Naive thymus-derived CD4-positive, alpha-beta T cell (primary cell): ENCODE measurements around the gene KCNT1. TPM values are rescaled to one million over a fixed set of nuclear protein-coding genes. Genes with fewer than 3 reads are reported as not detected.

ENCODE experiments used
- ATAC-seq: fragments of 150-1000 bp; cut with Tn5 transposase; 2 replicates; pipeline ENCODE4 v1.10.0; 2021; ENCODE audit warnings: mild to moderate bottlenecking, moderate library complexity
- CTCF ChIA-PET: fragments of 350-600 bp; sonication (Branson Sonifier 250); formaldehyde crosslinking; loops from one replicate; lab custom pipeline; 2021; ENCODE audit warnings: antibody characterized with exemption; lab: Charles Lee
- POLR2A ChIA-PET: fragments of 350-600 bp; sonication (Branson Sonifier 250); formaldehyde crosslinking; loops from one replicate; lab custom pipeline; 2021; ENCODE audit warnings: antibody characterized with exemption, inconsistent platforms; lab: Charles Lee
- DNase-seq, 9 donors: peaks; one replicate each; pipeline versions ENCODE4 v3.0.0 to v3.0.0-alpha.2; 2020 to 2022; ENCODE audit warnings: mixed read lengths in 1 of 9
- H3K27ac ChIP-seq: one replicate; pipeline ENCODE4 v1.7.0; 2013; ENCODE audit warnings: mild to moderate bottlenecking, low read depth, low read length, moderate library complexity
- H3K27me3 ChIP-seq, 2 donors: one replicate each; pipeline ENCODE4 v1.7.0; 2013; ENCODE audit warnings: low read length in 2 of 2, mild to moderate bottlenecking in 2 of 2, moderate library complexity in 2 of 2; ENCODE audit not compliant: control insufficient read depth in 2 of 2, insufficient read depth in 2 of 2
- H3K36me3 ChIP-seq, 3 experiments: 1 replicate in 2 of 3; 2 replicates in 1 of 3; pipeline ENCODE4 v1.7.0; 2013; ENCODE audit warnings: low read length in 3 of 3, mild to moderate bottlenecking in 3 of 3, moderate library complexity in 1 of 3; ENCODE audit not compliant: insufficient read depth in 3 of 3, control insufficient read depth in 2 of 3
- H3K4me1 ChIP-seq, 2 donors: one replicate each; pipeline ENCODE4 v1.7.0; 2013; ENCODE audit warnings: low read length in 2 of 2, mild to moderate bottlenecking in 2 of 2, moderate library complexity in 1 of 2; ENCODE audit not compliant: control insufficient read depth in 2 of 2, insufficient read depth in 2 of 2
- H3K4me3 ChIP-seq: 2 replicates; pipeline ENCODE4 v1.7.0; 2013; ENCODE audit warnings: mild to moderate bottlenecking, low read length
- H3K9me3 ChIP-seq, 3 experiments: 1 replicate in 2 of 3; 2 replicates in 1 of 3; pipeline ENCODE4 v1.7.0; 2013; ENCODE audit warnings: low read length in 3 of 3; ENCODE audit not compliant: control insufficient read depth in 2 of 3
- H3K27ac Mint-ChIP-seq, 9 donors: one replicate each; pipeline ENCODE4 v1.8.0; 2020 to 2022; ENCODE audit warnings: mixed read lengths in 9 of 9, mild to moderate bottlenecking in 8 of 9, moderate library complexity in 5 of 9, inconsistent platforms in 2 of 9
- H3K27me3 Mint-ChIP-seq, 5 donors: one replicate each; pipeline ENCODE4 v1.8.0; 2021 to 2022; ENCODE audit warnings: mixed read lengths in 5 of 5, mild to moderate bottlenecking in 1 of 5
- H3K36me3 Mint-ChIP-seq, 5 donors: one replicate each; pipeline ENCODE4 v1.8.0; 2020 to 2022; ENCODE audit warnings: mixed read lengths in 5 of 5, mild to moderate bottlenecking in 3 of 5, inconsistent platforms in 1 of 5
- H3K4me1 Mint-ChIP-seq, 7 donors: one replicate each; pipeline ENCODE4 v1.8.0; 2020 to 2022; ENCODE audit warnings: mixed read lengths in 7 of 7, mild to moderate bottlenecking in 3 of 7, inconsistent platforms in 1 of 7
- H3K4me3 Mint-ChIP-seq, 10 donors: one replicate each; pipeline ENCODE4 v1.8.0; 2020 to 2022; ENCODE audit warnings: mild to moderate bottlenecking in 10 of 10, mixed read lengths in 10 of 10, moderate library complexity in 6 of 10, inconsistent platforms in 2 of 10
- H3K9me3 Mint-ChIP-seq, 11 donors: one replicate each; pipeline ENCODE4 v1.8.0; 2020 to 2022; ENCODE audit warnings: mixed read lengths in 11 of 11, mild to moderate bottlenecking in 4 of 11, inconsistent platforms in 1 of 11, moderate library complexity in 1 of 11
- intact Hi-C, 2 donors: fragments of 100-400 bp; cut with micrococcal nuclease; formaldehyde crosslinking; loops; one replicate each; pipeline ENCODE4 v1.15.1; 2023
- polyA plus RNA-seq, 2 donors: library from polyadenylated mRNA; unstranded; fragments of 300-500 nt; fragmentation: Illumina TruSeq; gene quantifications; one replicate each; pipeline ENCODE4 v1.2.3, GENCODE V29; 2021
- total RNA-seq, 6 experiments: library from RNA in 5 of 6; stranded (reverse) in 5 of 6; gene quantifications; 1 replicate in 5 of 6; 2 replicates in 1 of 6; pipeline ENCODE4 v1.2.3 and lab custom pipeline; 2021 to 2026

KCNT1 gene
- total and polyA plus RNA-seq, 7 experiments from 2014 or later: 0.29 TPM; not detected in 6

GRCh38 chr9:135785013-135785575 is 83.1 kb downstream of the KCNT1 start:
- ATAC-seq: no peak
- H3K27me3 ChIP-seq: no peaks in the 10 kb centered on the region
- H3K4me1 ChIP-seq: no peaks in the 10 kb centered on the region
- intact Hi-C loops: no loop called here
- H3K27ac ChIP-seq: no peak overlapping the region
- no peak overlapping the region for H3K4me3 ChIP-seq
- ChIA-PET CTCF (no interaction called here), POLR2A (no interaction called here)
- peak overlapping the region in 1 of 9 donors; percentile 41 for H3K27ac Mint-ChIP-seq
- H3K9me3 ChIP-seq: no peaks in the 10 kb centered on the region
- no peak overlapping the region for H3K4me3 Mint-ChIP-seq
- no peaks in the 10 kb centered on the region for H3K9me3 Mint-ChIP-seq
- no peaks in the 10 kb centered on the region for H3K27me3 Mint-ChIP-seq
- peaks cover 0 to 3% (median 0%) of the 10 kb centered on the region in 7 donors for H3K4me1 Mint-ChIP-seq
- H3K36me3 Mint-ChIP-seq: no peaks in the 10 kb centered on the region
- H3K36me3 ChIP-seq: no peaks in the 10 kb centered on the region
- DNase-seq: no peak

DNA sequence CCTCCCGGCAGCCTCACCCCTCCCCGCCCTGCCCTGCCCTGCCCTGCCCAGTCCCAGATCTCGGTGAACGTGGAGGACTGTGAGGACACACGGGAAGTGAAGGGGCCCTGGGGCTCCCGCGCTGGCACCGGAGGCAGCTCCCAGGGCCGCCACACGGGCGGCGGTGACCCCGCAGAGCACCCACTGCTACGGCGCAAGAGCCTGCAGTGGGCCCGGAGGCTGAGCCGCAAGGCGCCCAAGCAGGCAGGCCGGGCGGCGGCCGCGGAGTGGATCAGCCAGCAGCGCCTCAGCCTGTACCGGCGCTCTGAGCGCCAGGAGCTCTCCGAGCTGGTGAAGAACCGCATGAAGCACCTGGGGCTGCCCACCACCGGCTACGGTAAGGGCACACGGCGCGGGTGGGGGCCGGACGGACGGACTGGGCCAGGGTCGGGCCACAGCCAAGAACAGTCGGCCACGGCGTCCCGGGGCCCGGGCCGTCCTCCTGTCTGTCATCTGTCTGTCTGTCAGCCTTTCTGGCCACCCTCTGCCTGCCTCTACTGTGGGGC is 84.2 kb downstream of the KCNT1 start:
- Histone ChIP-seq H3K4me3 (no peak overlapping the region), H3K36me3 (no peaks in the 10 kb centered on the region), H3K27ac (no peak overlapping the region), H3K9me3 (no peaks in the 10 kb centered on the region), H3K4me1 (no peaks in the 10 kb centered on the region), H3K27me3 (no peaks in the 10 kb centered on the region)
- CTCF ChIA-PET: no interaction called here
- Mint-ChIP-seq H3K9me3 (no peaks in the 10 kb centered on the region), H3K27me3 (no peaks in the 10 kb centered on the region), H3K4me1 (peaks cover 0 to 3% (median 0%) of the 10 kb centered on the region in 7 donors), H3K36me3 (no peaks in the 10 kb centered on the region), H3K4me3 (no peak overlapping the region), H3K27ac (no peak overlapping the region)
- POLR2A ChIA-PET: no interaction called here
- peak; percentile 8 for ATAC-seq
- intact Hi-C loops: no loop called here
- no peak for DNase-seq

GRCh38 chr9:135787317-135787716 is 85.3 kb downstream of the KCNT1 start:
- no peak for ATAC-seq
- Histone ChIP-seq H3K27ac (no peak overlapping the region), H3K4me1 (no peaks in the 10 kb centered on the region), H3K27me3 (no peaks in the 10 kb centered on the region), H3K36me3 (no peaks in the 10 kb centered on the region), H3K9me3 (no peaks in the 10 kb centered on the region), H3K4me3 (no peak overlapping the region)
- ChIA-PET POLR2A (no interaction called here), CTCF (no interaction called here)
- Mint-ChIP-seq H3K27ac (no peak overlapping the region), H3K27me3 (no peaks in the 10 kb centered on the region), H3K36me3 (no peaks in the 10 kb centered on the region), H3K4me1 (peaks cover 0 to 3% (median 0%) of the 10 kb centered on the region in 7 donors), H3K9me3 (no peaks in the 10 kb centered on the region), H3K4me3 (no peak overlapping the region)
- intact Hi-C loops: no loop called here
- no peak for DNase-seq

GRCh38 chr9:135787776-135788575 is 86.0 kb downstream of the KCNT1 start:
- no peaks in the 10 kb centered on the region for H3K4me1 ChIP-seq
- H3K27ac ChIP-seq: no peak overlapping the region
- H3K4me1 Mint-ChIP-seq: no peaks in the 10 kb centered on the region
- DNase-seq (no peak), ATAC-seq (no peak)
- H3K27me3 ChIP-seq: no peaks in the 10 kb centered on the region
- CTCF ChIA-PET: no interaction called here
- intact Hi-C loops: no loop called here
- no peaks in the 10 kb centered on the region for H3K9me3 Mint-ChIP-seq
- no peak overlapping the region for H3K27ac Mint-ChIP-seq
- no peak overlapping the region for H3K4me3 ChIP-seq
- H3K4me3 Mint-ChIP-seq: no peak overlapping the region
- no peaks in the 10 kb centered on the region for H3K36me3 ChIP-seq
- POLR2A ChIA-PET: no interaction called here
- no peaks in the 10 kb centered on the region for H3K27me3 Mint-ChIP-seq
- H3K36me3 Mint-ChIP-seq: no peaks in the 10 kb centered on the region
- no peaks in the 10 kb centered on the region for H3K9me3 ChIP-seq

- Histone ChIP-seq H3K27ac (no peak overlapping the region), H3K36me3 (no peaks in the 10 kb centered on the region), H3K9me3 (no peaks in the 10 kb centered on the region), H3K4me3 (no peak overlapping the region), H3K4me1 (no peaks in the 10 kb centered on the region), H3K27me3 (no peaks in the 10 kb centered on the region)
- Mint-ChIP-seq H3K27ac (no peak overlapping the region), H3K36me3 (no peaks in the 10 kb centered on the region), H3K4me1 (no peaks in the 10 kb centered on the region), H3K9me3 (no peaks in the 10 kb centered on the region), H3K27me3 (no peaks in the 10 kb centered on the region), H3K4me3 (no peak overlapping the region)
- CTCF ChIA-PET: no interaction called here
- intact Hi-C loops: no loop called here
- POLR2A ChIA-PET: no interaction called here
- ATAC-seq: no peak
- DNase-seq: no peak
Observed at GRCh38 chr9:135788576-135789300, 86.8 kb downstream of the KCNT1 start.

GRCh38 chr9:135789838-135790291 is 87.9 kb downstream of the KCNT1 start:
- ChIA-PET POLR2A (no interaction called here), CTCF (no interaction called here)
- H3K4me3 ChIP-seq: no peak overlapping the region
- H3K4me1 ChIP-seq: no peaks in the 10 kb centered on the region
- H3K9me3 Mint-ChIP-seq: no peaks in the 10 kb centered on the region
- H3K36me3 ChIP-seq: no peaks in the 10 kb centered on the region
- ATAC-seq: no peak
- no peak overlapping the region for H3K27ac ChIP-seq
- no peaks in the 10 kb centered on the region for H3K9me3 ChIP-seq
- H3K36me3 Mint-ChIP-seq: no peaks in the 10 kb centered on the region
- no peaks in the 10 kb centered on the region for H3K4me1 Mint-ChIP-seq
- intact Hi-C loops: no loop called here
- H3K4me3 Mint-ChIP-seq: no peak overlapping the region
- no peaks in the 10 kb centered on the region for H3K27me3 Mint-ChIP-seq
- no peak overlapping the region for H3K27ac Mint-ChIP-seq
- H3K27me3 ChIP-seq: no peaks in the 10 kb centered on the region
- no peak for DNase-seq
